Nephron progenitor cell (in vitro differentiated cells): Measurements from ENCODE around the gene FKRP.

Source experiments
- DNase-seq: peaks from one replicate; pipeline ENCODE4 v3.0.0; 2021
- H3K27ac Mint-ChIP-seq: 2 replicates; pipeline ENCODE4 v1.8.0; 2021; ENCODE audit warnings: mild to moderate bottlenecking, moderate library complexity, mixed read lengths
- H3K27me3 Mint-ChIP-seq: 2 replicates; pipeline ENCODE4 v1.8.0; 2021; ENCODE audit warnings: mild to moderate bottlenecking, low read depth, mixed read lengths; ENCODE audit not compliant: poor library complexity
- H3K36me3 Mint-ChIP-seq: 2 replicates; pipeline ENCODE4 v1.8.0; 2021; ENCODE audit warnings: low read depth, mixed read lengths
- H3K4me1 Mint-ChIP-seq: 2 replicates; pipeline ENCODE4 v1.8.0; 2021; ENCODE audit warnings: mixed read lengths
- H3K4me3 Mint-ChIP-seq: 2 replicates; pipeline ENCODE4 v1.8.0; 2021; ENCODE audit warnings: mild to moderate bottlenecking, moderate library complexity, mixed read lengths
- H3K9me3 Mint-ChIP-seq: 2 replicates; pipeline ENCODE4 v1.8.0; 2021; ENCODE audit warnings: mild to moderate bottlenecking, moderate library complexity, mixed read lengths
- CTCF ChIP-seq: fragments of 200-600 bp; sonication (generic); IDR thresholded peaks from 2 replicates; pipeline ENCODE4 v1.5.0; 2021; ENCODE audit warnings: antibody characterized with exemption

FKRP gene

DNA sequence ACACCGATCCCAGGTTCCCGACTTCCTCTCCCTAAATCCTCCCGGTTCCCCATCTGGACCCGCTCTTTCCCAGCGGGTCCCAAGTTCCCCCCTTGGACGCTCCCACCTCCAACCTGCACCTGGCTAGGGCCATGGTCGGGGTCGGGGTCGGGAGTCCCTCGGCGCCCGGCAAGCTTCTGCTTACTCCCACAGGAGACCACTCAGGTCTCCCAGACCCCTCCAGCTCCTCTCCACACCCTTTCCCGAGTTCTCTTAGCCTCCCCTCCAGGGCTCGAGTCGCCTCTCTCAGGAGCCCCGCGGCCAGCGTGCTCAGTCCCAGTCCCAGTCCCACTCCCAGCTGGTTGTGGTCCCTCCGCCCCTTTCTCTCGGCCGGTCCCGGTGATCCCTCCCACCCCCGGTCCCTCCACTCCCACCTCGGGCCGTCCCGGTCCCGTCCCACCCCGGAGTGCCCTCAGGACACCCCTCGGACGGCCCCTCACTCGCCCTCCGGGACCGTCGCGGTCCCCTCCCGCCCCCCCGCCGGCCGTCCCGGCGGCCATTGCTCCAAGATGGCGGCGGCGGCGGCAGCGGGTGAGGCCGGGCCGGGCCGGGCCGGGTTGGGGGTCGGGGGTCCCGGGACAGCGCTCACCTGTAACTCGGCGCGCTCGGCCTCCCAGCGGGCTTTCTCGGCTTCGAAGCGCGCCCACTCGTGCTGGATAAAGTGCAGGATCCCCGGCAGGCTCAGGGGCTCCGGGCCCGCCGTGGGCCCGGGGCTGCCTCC is at the start of gene FKRP:
Gene FKRP, plus strand, starts transcription at position 537 of the 760 bp plus-strand sequence. CDS start 9,394 bp downstream, outside the sequence.
- peak; percentile 62 for DNase-seq
- Mint-ChIP-seq H3K27ac (peak within 1 kb of the TSS; percentile 87), H3K4me3 (peak within 1 kb of the TSS; percentile 98), H3K4me1 (peaks cover 42% of the 10 kb centered on the region), H3K36me3 (peaks cover 27% of the 10 kb centered on the region), H3K27me3 (peaks cover 2% of the 10 kb centered on the region), H3K9me3 (no peaks in the 10 kb centered on the region)
- TF ChIP-seq CTCF = no peak

- Mint-ChIP-seq H3K4me3 (peak overlapping the region; percentile 64), H3K9me3 (no peaks in the 10 kb centered on the region), H3K4me1 (peaks cover 19% of the 10 kb centered on the region), H3K27ac (peak overlapping the region; percentile 38), H3K27me3 (peaks cover 3% of the 10 kb centered on the region), H3K36me3 (peaks cover 77% of the 10 kb centered on the region)
- DNase-seq = no peak
- no peak for TF ChIP-seq CTCF
These were observed 49.0 kb upstream of the FKRP start for GRCh38 chr19:46696866-46697203.

DNA sequence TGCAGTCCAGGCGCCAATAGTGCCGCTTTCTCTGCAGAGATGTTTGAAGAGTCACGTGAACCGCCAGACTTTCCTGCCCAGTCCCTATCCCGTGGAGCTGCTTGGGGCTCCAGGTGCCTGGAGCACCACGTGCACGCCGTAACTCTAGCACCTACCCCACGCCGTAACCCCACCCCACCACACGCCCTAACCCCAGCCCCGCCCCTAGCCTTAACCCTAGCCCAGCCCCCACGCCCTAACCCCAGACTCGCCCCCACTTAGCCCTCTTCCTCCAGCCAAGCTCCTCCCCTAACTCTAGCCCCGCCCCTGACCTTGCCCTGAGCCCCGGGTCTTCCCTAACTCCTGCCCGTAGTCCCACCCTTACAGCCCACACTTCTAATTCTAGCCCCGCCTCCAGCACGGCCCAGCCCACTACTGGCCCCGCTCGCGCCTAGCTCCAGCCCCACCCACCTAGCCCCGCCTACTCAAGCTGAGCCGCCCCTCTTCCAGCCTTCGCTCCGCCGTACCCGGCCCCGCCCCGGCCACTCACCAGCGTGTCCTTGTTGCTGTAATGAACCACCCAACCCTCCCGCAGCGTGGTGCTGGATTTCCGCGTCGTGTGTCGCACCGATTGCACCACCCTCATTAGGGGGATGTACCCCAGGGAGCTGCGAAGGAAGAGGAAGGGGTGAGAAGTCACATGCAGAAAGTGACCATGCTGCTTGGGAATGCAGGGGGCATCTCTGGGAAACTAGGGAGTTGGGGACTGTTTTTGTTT is 48.5 kb upstream of the FKRP start:
- Mint-ChIP-seq H3K4me1 (peaks cover 19% of the 10 kb centered on the region), H3K9me3 (no peaks in the 10 kb centered on the region), H3K4me3 (peak overlapping the region; percentile 64), H3K36me3 (peaks cover 76% of the 10 kb centered on the region), H3K27ac (peak overlapping the region; percentile 38), H3K27me3 (peaks cover 3% of the 10 kb centered on the region)
- no peak for TF ChIP-seq CTCF
- peak; percentile 99 for DNase-seq

DNA sequence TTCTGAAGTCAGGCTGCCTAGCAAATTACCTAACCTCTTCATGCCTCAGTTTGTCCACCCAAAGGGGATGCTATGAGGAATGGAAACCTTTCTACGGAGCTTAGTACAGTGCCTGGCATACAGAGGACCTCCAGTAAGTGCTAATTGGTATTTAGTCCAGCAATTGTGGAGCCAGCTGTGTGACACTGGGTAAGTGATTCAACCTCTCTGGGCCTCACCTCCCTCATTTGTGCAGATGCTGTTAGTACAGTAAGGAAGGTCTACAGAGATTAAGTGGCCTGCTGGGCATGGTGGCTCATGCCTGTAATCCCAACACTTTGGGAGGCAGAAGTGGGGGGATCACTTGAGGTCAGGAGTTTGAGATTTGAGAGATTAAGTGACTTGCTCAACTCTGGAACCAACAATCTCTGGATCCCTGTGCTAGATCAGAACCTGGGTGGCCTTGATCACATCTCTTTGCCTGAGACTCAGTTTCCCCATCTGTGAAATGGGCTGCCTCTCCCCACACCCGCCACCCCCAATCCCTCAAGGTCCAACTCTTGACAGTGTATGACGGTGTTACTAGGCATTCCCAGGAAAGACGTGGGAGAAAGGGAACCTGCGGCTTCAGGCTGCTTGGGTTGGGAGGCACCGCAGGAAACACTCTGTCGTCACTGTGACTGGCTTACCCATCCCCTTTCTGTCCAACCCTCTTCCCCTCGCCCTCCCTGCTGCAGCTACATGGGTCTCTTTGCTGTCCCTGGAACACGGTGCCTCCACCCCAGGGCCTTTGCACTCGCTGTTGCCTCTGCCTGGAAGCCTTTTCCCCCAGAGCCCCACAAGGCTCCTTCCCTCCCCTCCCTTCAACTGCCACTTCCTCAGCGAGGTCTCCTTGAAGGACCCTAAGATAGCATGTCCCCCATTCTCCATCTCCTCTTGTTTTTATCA is 47.2 kb upstream of the FKRP start:
- H3K9me3 Mint-ChIP-seq = no peaks in the 10 kb centered on the region
- H3K4me1 Mint-ChIP-seq = peaks cover 19% of the 10 kb centered on the region
- peaks cover 3% of the 10 kb centered on the region for H3K27me3 Mint-ChIP-seq
- no peak overlapping the region for H3K27ac Mint-ChIP-seq
- no peak for TF ChIP-seq CTCF
- no peak for DNase-seq
- H3K4me3 Mint-ChIP-seq = no peak overlapping the region
- H3K36me3 Mint-ChIP-seq = peaks cover 73% of the 10 kb centered on the region

GRCh38 chr19:46700704-46701103 is 45.2 kb upstream of the FKRP start:
- Mint-ChIP-seq H3K27me3 (peaks cover 3% of the 10 kb centered on the region), H3K9me3 (no peaks in the 10 kb centered on the region), H3K36me3 (peaks cover 66% of the 10 kb centered on the region), H3K4me1 (peaks cover 19% of the 10 kb centered on the region), H3K27ac (no peak overlapping the region), H3K4me3 (no peak overlapping the region)
- DNase-seq = no peak
- TF ChIP-seq CTCF = no peak
